Heart right ventricle (tissue), 16 donors: ENCODE data around the gene EFNA2. TPM values are rescaled to one million over a fixed set of nuclear protein-coding genes. Genes with fewer than 3 reads are reported as not detected.

ENCODE experiments used
- ATAC-seq, 8 donors: fragments of 200-7000 bp; cut with Tn5 transposase; one replicate each; pipeline ENCODE4 v1.9.1; 2020; ENCODE audit warnings: mild to moderate bottlenecking in 8 of 8, moderate library complexity in 8 of 8, moderate number of reproducible peaks in 1 of 8
- DNase-seq, 2 donors: peaks; one replicate each; pipeline ENCODE4 v3.0.0-alpha.2; 2020
- H3K27ac ChIP-seq, 10 donors: fragments of 200-600 bp; sonication (generic) in 2 of 10; one replicate each; pipeline versions ENCODE4 v1.5.0 to v1.8.0; 2020 to 2022; ENCODE audit warnings: mild to moderate bottlenecking in 3 of 10
- H3K27me3 ChIP-seq, 7 donors: fragments of 200-600 bp; one replicate each; pipeline ENCODE4 v1.8.0; 2021 to 2022; ENCODE audit warnings: mild to moderate bottlenecking in 2 of 7
- H3K36me3 ChIP-seq, 9 donors: fragments of 200-600 bp; sonication (generic) in 1 of 9; one replicate each; pipeline versions ENCODE4 v1.5.0 to v1.8.0; 2020 to 2022; ENCODE audit warnings: mild to moderate bottlenecking in 2 of 9
- H3K4me1 ChIP-seq, 9 donors: fragments of 200-600 bp; sonication (generic) in 1 of 9; one replicate each; pipeline versions ENCODE4 v1.5.0 to v1.8.0; 2020 to 2022; ENCODE audit warnings: mild to moderate bottlenecking in 4 of 9
- H3K4me3 ChIP-seq, 10 donors: fragments of 200-600 bp; sonication (generic) in 2 of 10; one replicate each; pipeline versions ENCODE4 v1.5.0 to v1.8.0; 2020 to 2022; ENCODE audit warnings: mild to moderate bottlenecking in 7 of 10, moderate library complexity in 2 of 10
- H3K9me3 ChIP-seq, 11 donors: fragments of 200-600 bp in 10 of 11; sonication (generic) in 2 of 11; one replicate each; pipeline versions ENCODE4 v1.5.0 to v1.8.0; 2013 to 2022; ENCODE audit warnings: mild to moderate bottlenecking in 2 of 11, control low read depth in 1 of 11, moderate library complexity in 1 of 11
- WGBS, 2 donors: extraction: QIAGEN DNeasy Blood & Tissue Kit; methylation state at CpG; one replicate each; pipeline ENCODE4 v1.1.7; 2013; ENCODE audit warnings: inconsistent platforms in 1 of 2; 5-methylcytosine and 5-hydroxymethylcytosine counted together
- intact Hi-C, 10 donors: fragments of 100-400 bp; cut with DNase I; formaldehyde crosslinking; loops; one replicate each; pipeline versions ENCODE4 v1.11.1 to v1.14.2; 2022
- polyA plus RNA-seq, 2 donors: library from polyadenylated mRNA; stranded (reverse); fragments of 200-250 nt; gene quantifications; one replicate each; pipeline ENCODE4 v1.2.3, GENCODE V29; 2013
- total RNA-seq, 10 donors: library from RNA; stranded (reverse); fragmentation: NEBNext Ultra II Directional in 3 of 10; extraction: Animal tissue kit (Norgen Biotek cat#: 25700) in 3 of 10; gene quantifications; one replicate each; pipeline versions ENCODE4 v1.2.1 to v1.2.4, GENCODE V29; 2021 to 2023
- TF ChIP-seq, protein P1 (sequence below), 9 donors: fragments of 200-600 bp; sonication (generic) in 2 of 9; IDR thresholded peaks; one replicate each; pipeline versions ENCODE4 v1.5.0 to v1.8.0; 2021 to 2022; ENCODE audit warnings: antibody characterized with exemption in 9 of 9, mild to moderate bottlenecking in 5 of 9, moderate library complexity in 1 of 9
- donor health status: Arrhythmogenic right ventricular cardiomyopathy.
- donor health status: ischemic (EF 13 %, LVEDD 7.1; RV severe dilation, severe dysfunction).
- donor health status: healthy with polysubstance abuse.
- donor health status: DM: no; HTN: yes; CAD: no.
- donor health status: DM: no; HTN: no; CAD: no.
- donor health status: ischemic (EF 25% LVEDD 6.9; RV normal size, moderate dysfunction).
- donor health status: ischemic (EF 25% LVEDD 5.7; RV mildly dilated, moderate dysfunction).
- donor health status: healthy.
- donor health status: DM: yes; HTN: yes; CAD: no.
- donor health status: Ischemic cardiomyopathy.
- donor health status: ischemic (EF 35%, LVEDD 5.7; RV mildly dilated, moderate dysfunction).
- donor health status: nonischemic (EF 11% LVEDD 7.7; RV severe dilation, severe dysfunction).
- donor health status: DM: yes; HTN: yes; CAD: no.
- donor health status: PGD.
- donor health status: ischemic (EF 29% LVEDD 5.4; RV normal size, mild dysfunction).
- donor health status: nonischemic (EF 23%, LVEDD 6.1; RV moderate dilation, normal function).

The EFNA2 gene
- total and polyA plus RNA-seq, 12 donors: 0.04 to 0.45 TPM; not detected in 10

DNA sequence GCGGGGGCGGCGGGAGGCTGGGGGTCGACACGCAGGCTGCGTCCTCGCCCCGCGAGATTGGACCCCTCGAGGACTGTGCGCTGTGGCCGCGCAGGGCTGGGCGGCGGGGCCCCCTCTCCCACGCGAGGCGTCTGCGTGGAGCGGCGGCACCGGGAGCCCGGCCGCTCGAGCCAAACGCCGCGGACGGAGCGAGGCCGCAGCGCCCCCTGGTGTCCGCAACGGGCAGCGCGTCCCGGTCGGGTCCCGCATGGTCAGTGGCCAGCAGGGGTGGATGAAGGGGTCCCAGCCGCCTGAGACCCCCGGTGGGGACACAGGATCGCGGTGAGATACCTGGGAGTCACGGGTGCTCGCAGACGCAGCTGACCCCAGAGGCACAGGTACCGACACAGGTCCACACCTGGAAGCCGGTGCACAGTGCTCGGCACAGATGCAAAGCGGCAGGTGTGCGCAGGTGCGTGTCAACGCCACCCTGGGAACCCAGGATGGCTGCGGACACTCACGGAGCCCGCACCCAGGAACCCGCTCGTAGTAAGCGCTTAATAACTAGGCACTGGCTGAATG is 18.7 kb upstream of the EFNA2 start:
- Histone ChIP-seq H3K27me3 (no peaks in the 10 kb centered on the region), H3K9me3 (no peaks in the 10 kb centered on the region), H3K4me3 (peak overlapping the region in 9 of 10 donors; percentile 43 to 67 (median 59)), H3K36me3 (peaks cover 0 to 17% (median 14%) of the 10 kb centered on the region in 9 donors), H3K27ac (peak overlapping the region; percentile 59 to 100 (median 90)), H3K4me1 (peaks cover 52 to 78% (median 71%) of the 10 kb centered on the region in 9 donors)
- ATAC-seq (peak; percentile 0 to 40 (median 10)), DNase-seq (peak; percentile 72 to 84)
- TF ChIP-seq, protein P1, sequence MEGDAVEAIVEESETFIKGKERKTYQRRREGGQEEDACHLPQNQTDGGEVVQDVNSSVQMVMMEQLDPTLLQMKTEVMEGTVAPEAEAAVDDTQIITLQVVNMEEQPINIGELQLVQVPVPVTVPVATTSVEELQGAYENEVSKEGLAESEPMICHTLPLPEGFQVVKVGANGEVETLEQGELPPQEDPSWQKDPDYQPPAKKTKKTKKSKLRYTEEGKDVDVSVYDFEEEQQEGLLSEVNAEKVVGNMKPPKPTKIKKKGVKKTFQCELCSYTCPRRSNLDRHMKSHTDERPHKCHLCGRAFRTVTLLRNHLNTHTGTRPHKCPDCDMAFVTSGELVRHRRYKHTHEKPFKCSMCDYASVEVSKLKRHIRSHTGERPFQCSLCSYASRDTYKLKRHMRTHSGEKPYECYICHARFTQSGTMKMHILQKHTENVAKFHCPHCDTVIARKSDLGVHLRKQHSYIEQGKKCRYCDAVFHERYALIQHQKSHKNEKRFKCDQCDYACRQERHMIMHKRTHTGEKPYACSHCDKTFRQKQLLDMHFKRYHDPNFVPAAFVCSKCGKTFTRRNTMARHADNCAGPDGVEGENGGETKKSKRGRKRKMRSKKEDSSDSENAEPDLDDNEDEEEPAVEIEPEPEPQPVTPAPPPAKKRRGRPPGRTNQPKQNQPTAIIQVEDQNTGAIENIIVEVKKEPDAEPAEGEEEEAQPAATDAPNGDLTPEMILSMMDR (IDR thresholded peaks at IDR 0.05): peak; percentile 91 to 99 (median 98)
- WGBS, 2 donors: 0 to 2% methylated on average over 47 to 59 of the region's 59 CpGs
- intact Hi-C loops: loop anchor here in 9 of 10 donors (1.0 to 2.0 kb wide), 7 partner anchors 18 to 24 kb away; partner anchors contain the start of gene MIDN (in 3 of the 9)

DNA sequence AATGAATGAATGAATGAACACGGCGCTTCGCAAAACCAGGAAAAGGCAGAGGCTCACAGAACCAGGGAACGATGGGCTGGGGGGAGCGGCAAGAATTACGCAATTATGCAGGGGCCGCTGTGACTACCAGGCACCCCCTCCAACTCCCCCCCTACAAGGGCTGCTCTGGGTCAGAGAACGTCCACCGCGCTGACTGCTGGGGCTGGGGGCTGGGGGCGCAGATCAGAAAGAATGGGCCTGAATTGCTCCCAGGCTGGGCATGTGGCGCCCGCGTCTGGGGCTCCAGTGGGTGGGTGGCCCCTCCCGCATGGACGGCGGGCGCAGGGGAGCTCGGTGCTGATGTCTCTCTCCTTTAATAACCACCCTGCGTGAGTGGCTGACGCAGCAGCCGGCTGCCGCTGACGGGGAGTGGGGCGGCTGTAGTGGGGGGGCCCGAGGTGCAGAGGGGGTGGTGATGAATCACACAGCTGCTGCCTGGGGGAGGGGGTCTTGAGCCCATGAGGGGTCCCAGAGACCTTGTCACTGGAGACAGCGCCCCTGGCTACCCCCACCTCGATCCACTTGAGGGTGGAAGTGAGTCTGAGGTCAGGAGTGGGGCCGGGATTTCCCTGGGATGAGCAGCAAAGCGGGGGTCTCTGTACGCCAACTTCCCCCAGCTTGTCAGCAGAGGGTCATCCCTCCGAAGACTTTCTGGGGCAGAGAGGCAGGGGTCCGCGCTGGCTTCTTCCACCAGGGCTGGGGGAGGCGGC is 18.0 kb upstream of the EFNA2 start:
- H3K36me3 ChIP-seq: peaks cover 0 to 24% (median 21%) of the 10 kb centered on the region in 9 donors
- H3K27me3 ChIP-seq: no peaks in the 10 kb centered on the region
- peak in 1 of 2 donors; percentile 32 for DNase-seq
- 27 to 29% methylated on average over 35 of the region's 35 CpGs for WGBS, 2 donors
- no peak for ATAC-seq
- H3K4me1 ChIP-seq: peaks cover 50 to 78% (median 71%) of the 10 kb centered on the region in 9 donors
- H3K9me3 ChIP-seq: no peaks in the 10 kb centered on the region
- H3K4me3 ChIP-seq: peak overlapping the region in 5 of 10 donors; percentile 51 to 67 (median 62)
- H3K27ac ChIP-seq: peak overlapping the region in 6 of 10 donors; percentile 66 to 100 (median 97)
- intact Hi-C loops: loop anchor here in 9 of 10 donors (1.0 to 2.0 kb wide), 7 partner anchors 19 to 57 kb away; partner anchors contain the start of gene MIDN (in 3 of the 9)
- TF ChIP-seq, protein P1 (IDR thresholded peaks at IDR 0.05): no peak

DNA sequence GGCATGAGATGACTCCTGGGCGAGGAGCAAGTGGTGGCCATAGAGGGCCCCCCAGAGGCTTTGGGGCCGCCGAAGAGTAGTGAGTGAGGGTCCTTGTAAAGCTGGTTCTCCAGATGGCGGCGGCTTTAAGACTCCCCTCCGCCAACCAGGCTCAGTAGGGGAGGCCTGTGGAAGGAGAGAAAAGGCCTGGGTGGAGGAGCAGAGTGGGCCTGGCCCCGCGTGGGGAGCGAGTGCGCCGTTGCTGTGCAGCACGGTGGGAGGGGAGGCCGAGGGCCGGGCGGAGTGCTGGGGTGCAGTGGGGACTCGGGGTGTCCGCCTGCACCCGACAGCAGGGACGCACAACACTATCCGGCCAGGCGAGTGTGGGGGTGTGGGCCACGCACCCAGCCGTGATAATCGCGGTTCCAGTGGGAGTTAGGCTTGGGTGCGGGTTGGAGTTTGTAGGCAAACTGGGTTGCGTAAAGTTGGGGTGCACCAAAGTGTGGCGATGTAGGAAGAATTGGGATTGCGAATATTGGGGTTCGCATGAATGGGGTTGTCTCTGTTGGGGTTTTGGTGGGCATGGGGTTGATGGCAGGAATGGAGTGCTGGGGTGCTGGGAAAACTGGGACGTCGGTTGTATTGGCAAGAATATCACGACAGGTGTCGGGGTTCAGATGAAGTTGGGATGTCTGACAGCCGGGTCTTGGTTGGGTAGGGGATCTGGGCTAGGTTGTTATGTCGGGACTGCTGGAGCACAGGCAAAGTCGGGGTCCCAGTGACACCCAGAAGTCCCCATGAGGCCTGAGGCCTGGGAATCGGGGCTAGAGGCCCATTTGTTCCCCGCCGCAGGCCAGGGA is 17.2 kb upstream of the EFNA2 start:
- intact Hi-C loops: loop anchor here in 1 of 10 donors (2.0 kb wide), 1 partner anchor 58 kb away; no protein-coding TSS in a partner anchor
- peak; percentile 28 to 41 for DNase-seq
- Histone ChIP-seq H3K27ac (peak overlapping the region; percentile 23 to 100 (median 97)), H3K36me3 (peaks cover 0 to 32% (median 29%) of the 10 kb centered on the region in 9 donors), H3K4me1 (peaks cover 53 to 81% (median 77%) of the 10 kb centered on the region in 9 donors), H3K9me3 (no peaks in the 10 kb centered on the region), H3K4me3 (peak overlapping the region in 6 of 10 donors; percentile 69 to 98 (median 82)), H3K27me3 (no peaks in the 10 kb centered on the region)
- 50% methylated on average over 38 to 40 of the region's 40 CpGs for WGBS, 2 donors
- TF ChIP-seq, protein P1 (IDR thresholded peaks at IDR 0.05): no peak
- ATAC-seq: no peak
